T follicular helper cell (primary cell): ENCODE results near the gene BPIFB2.
"Not testable (repeated sequence)": the region's sequence is repeated elsewhere in the genome, so short reads cannot be mapped to it uniquely, and the experiment has no call there.

Experiments
- DNase-seq: peaks from one replicate; pipeline ENCODE4 v3.0.0-alpha.2; 2020; ENCODE audit warnings: low read depth

Gene BPIFB2

GRCh38 chr20:33034901-33035492 lies 27.5 kb downstream of the BPIFB2 start:
- no peak for DNase-seq

GRCh38 chr20:33037456-33037855 lies 30.0 kb downstream of the BPIFB2 start:
- DNase-seq, result no peak

GRCh38 chr20:33038243-33038642 lies 30.7 kb downstream of the BPIFB2 start:
- DNase-seq, result no peak

GRCh38 chr20:33042430-33042829 lies 34.9 kb downstream of the BPIFB2 start:
- DNase-seq, result no peak

- no peak for DNase-seq
Measured at GRCh38 chr20:33042983-33043730, 35.7 kb downstream of the BPIFB2 start.

GRCh38 chr20:33043731-33044181 lies 36.3 kb downstream of the BPIFB2 start:
- DNase-seq, result no peak

GRCh38 chr20:33045129-33045721 lies 37.7 kb downstream of the BPIFB2 start:
- not testable (repeated sequence) for DNase-seq

- no peak for DNase-seq
Measured at GRCh38 chr20:33046412-33046811, 38.9 kb downstream of the BPIFB2 start.

- no peak for DNase-seq
Measured at GRCh38 chr20:33051333-33051732, 43.8 kb downstream of the BPIFB2 start.

- DNase-seq, result no peak
Measured at GRCh38 chr20:33053291-33054106, 46.0 kb downstream of the BPIFB2 start, which contains the start of gene BPIFB3. Gene BPIFB3 (plus strand): TSS chr20:33053903. CDS start chr20:33055436, 1,533 bp downstream.

- no peak for DNase-seq
Measured at GRCh38 chr20:33054381-33054780, 46.9 kb downstream of the BPIFB2 start.

GRCh38 chr20:33054791-33055190 lies 47.3 kb downstream of the BPIFB2 start:
- DNase-seq, result no peak

GRCh38 chr20:33059136-33059535 lies 51.6 kb downstream of the BPIFB2 start:
- no peak for DNase-seq

GRCh38 chr20:33059741-33060390 lies 52.4 kb downstream of the BPIFB2 start:
- DNase-seq, result no peak

GRCh38 chr20:33061658-33062028 lies 54.1 kb downstream of the BPIFB2 start:
- DNase-seq, result no peak

- DNase-seq, result no peak
Measured at GRCh38 chr20:33062105-33062824, 54.8 kb downstream of the BPIFB2 start.

GRCh38 chr20:33062825-33063149 lies 55.3 kb downstream of the BPIFB2 start:
- DNase-seq, result no peak

- no peak for DNase-seq
Measured at GRCh38 chr20:33063271-33063670, 55.8 kb downstream of the BPIFB2 start.

- no peak for DNase-seq
Measured at GRCh38 chr20:33064572-33065287, 57.2 kb downstream of the BPIFB2 start.

GRCh38 chr20:33065785-33066184 lies 58.3 kb downstream of the BPIFB2 start:
- no peak for DNase-seq

GRCh38 chr20:33067806-33068205 lies 60.3 kb downstream of the BPIFB2 start:
- DNase-seq, result no peak
